ENCODE results near the gene FZR1. TPM values are rescaled to one million over a fixed set of nuclear protein-coding genes. Genes with fewer than 3 reads are reported as not detected.
"Not testable (repeated sequence)": the region's sequence is repeated elsewhere in the genome, so short reads cannot be mapped to it uniquely, and the experiment has no call there.

Gene FZR1
- total RNA-seq, 1 donor from 2014 or later: 45.3 TPM

- no peaks in the 10 kb centered on the region for H3K9me3 Mint-ChIP-seq
- H3K27ac Mint-ChIP-seq: no peak overlapping the region
- no peaks in the 10 kb centered on the region for H3K27me3 Mint-ChIP-seq (ENCODE audit: insufficient read depth)
- no peak overlapping the region for H3K4me3 Mint-ChIP-seq
- no peak for DNase-seq (ENCODE audit: low spot score)
- intact Hi-C loops (cut with micrococcal nuclease): no loop called here
- peaks cover 14% of the 10 kb centered on the region for H3K36me3 Mint-ChIP-seq (ENCODE audit: low read depth)
- H3K4me1 Mint-ChIP-seq (ENCODE audit: low read depth): no peaks in the 10 kb centered on the region
Measured at GRCh38 chr19:3527238-3527910, 21.3 kb downstream of the FZR1 start.

GRCh38 chr19:3528080-3528479, 22.0 kb downstream of the FZR1 start:
- H3K4me1 Mint-ChIP-seq (ENCODE audit: low read depth): no peaks in the 10 kb centered on the region
- H3K27ac Mint-ChIP-seq: no peak overlapping the region
- peaks cover 14% of the 10 kb centered on the region for H3K36me3 Mint-ChIP-seq (ENCODE audit: low read depth)
- DNase-seq (ENCODE audit: low spot score): no peak
- H3K9me3 Mint-ChIP-seq: no peaks in the 10 kb centered on the region
- no peaks in the 10 kb centered on the region for H3K27me3 Mint-ChIP-seq (ENCODE audit: insufficient read depth)
- intact Hi-C loops (cut with micrococcal nuclease): no loop called here
- H3K4me3 Mint-ChIP-seq: no peak overlapping the region

- Mint-ChIP-seq H3K4me3 (no peak overlapping the region), H3K4me1 (ENCODE audit: low read depth) (no peaks in the 10 kb centered on the region), H3K9me3 (no peaks in the 10 kb centered on the region), H3K27me3 (ENCODE audit: insufficient read depth) (no peaks in the 10 kb centered on the region), H3K27ac (no peak overlapping the region), H3K36me3 (ENCODE audit: low read depth) (peaks cover 14% of the 10 kb centered on the region)
- intact Hi-C loops (cut with micrococcal nuclease): no loop called here
- DNase-seq (ENCODE audit: low spot score): no peak
Measured at GRCh38 chr19:3528539-3529211, 22.6 kb downstream of the FZR1 start.

- H3K4me3 Mint-ChIP-seq; H3K4me1 Mint-ChIP-seq (ENCODE audit: low read depth); intact Hi-C loops (cut with micrococcal nuclease); H3K27me3 Mint-ChIP-seq (ENCODE audit: insufficient read depth); H3K27ac Mint-ChIP-seq; DNase-seq (ENCODE audit: low spot score); H3K9me3 Mint-ChIP-seq: not testable (repeated sequence)
- H3K36me3 Mint-ChIP-seq (ENCODE audit: low read depth): peaks cover 11% of the 10 kb centered on the region
Measured at GRCh38 chr19:3529299-3529698, 23.2 kb downstream of the FZR1 start.

- Mint-ChIP-seq H3K36me3 (ENCODE audit: low read depth) (peaks cover 12% of the 10 kb centered on the region), H3K27me3 (ENCODE audit: insufficient read depth) (no peaks in the 10 kb centered on the region), H3K27ac (no peak overlapping the region), H3K4me1 (ENCODE audit: low read depth) (no peaks in the 10 kb centered on the region), H3K9me3 (no peaks in the 10 kb centered on the region), H3K4me3 (no peak overlapping the region)
- intact Hi-C loops (cut with micrococcal nuclease): no loop called here
- no peak for DNase-seq (ENCODE audit: low spot score)
Measured at GRCh38 chr19:3530389-3530788, 24.3 kb downstream of the FZR1 start.

- DNase-seq (ENCODE audit: low spot score): no peak
- intact Hi-C loops (cut with micrococcal nuclease): no loop called here
- Mint-ChIP-seq H3K36me3 (ENCODE audit: low read depth) (peaks cover 15% of the 10 kb centered on the region), H3K27me3 (ENCODE audit: insufficient read depth) (no peaks in the 10 kb centered on the region), H3K9me3 (no peaks in the 10 kb centered on the region), H3K4me3 (no peak overlapping the region), H3K27ac (no peak overlapping the region), H3K4me1 (ENCODE audit: low read depth) (no peaks in the 10 kb centered on the region)
Measured at GRCh38 chr19:3531716-3532115, 25.6 kb downstream of the FZR1 start.

- Mint-ChIP-seq H3K4me1 (ENCODE audit: low read depth) (no peaks in the 10 kb centered on the region), H3K27me3 (ENCODE audit: insufficient read depth) (no peaks in the 10 kb centered on the region), H3K9me3 (no peaks in the 10 kb centered on the region), H3K4me3 (no peak overlapping the region), H3K36me3 (ENCODE audit: low read depth) (peaks cover 11% of the 10 kb centered on the region), H3K27ac (no peak overlapping the region)
- DNase-seq (ENCODE audit: low spot score): no peak
- intact Hi-C loops (cut with micrococcal nuclease): no loop called here
Measured at GRCh38 chr19:3532154-3532786, 26.2 kb downstream of the FZR1 start.

- no peaks in the 10 kb centered on the region for H3K4me1 Mint-ChIP-seq (ENCODE audit: low read depth)
- no peaks in the 10 kb centered on the region for H3K27me3 Mint-ChIP-seq (ENCODE audit: insufficient read depth)
- H3K9me3 Mint-ChIP-seq: no peaks in the 10 kb centered on the region
- no peak overlapping the region for H3K4me3 Mint-ChIP-seq
- no peak for DNase-seq (ENCODE audit: low spot score)
- no peak overlapping the region for H3K27ac Mint-ChIP-seq
- intact Hi-C loops (cut with micrococcal nuclease): no loop called here
- H3K36me3 Mint-ChIP-seq (ENCODE audit: low read depth): peaks cover 15% of the 10 kb centered on the region
Measured at GRCh38 chr19:3533033-3533432, 26.9 kb downstream of the FZR1 start.

- Mint-ChIP-seq H3K4me1 (ENCODE audit: low read depth) (no peaks in the 10 kb centered on the region), H3K36me3 (ENCODE audit: low read depth) (peaks cover 15% of the 10 kb centered on the region), H3K27me3 (ENCODE audit: insufficient read depth) (no peaks in the 10 kb centered on the region), H3K4me3 (no peak overlapping the region), H3K27ac (no peak overlapping the region), H3K9me3 (no peaks in the 10 kb centered on the region)
- intact Hi-C loops (cut with micrococcal nuclease): no loop called here
- DNase-seq (ENCODE audit: low spot score): no peak
Measured at GRCh38 chr19:3533563-3534216, 27.6 kb downstream of the FZR1 start.

GRCh38 chr19:3534375-3535234, 28.5 kb downstream of the FZR1 start:
- H3K4me1 Mint-ChIP-seq (ENCODE audit: low read depth): no peaks in the 10 kb centered on the region
- peaks cover 19% of the 10 kb centered on the region for H3K36me3 Mint-ChIP-seq (ENCODE audit: low read depth)
- H3K27me3 Mint-ChIP-seq (ENCODE audit: insufficient read depth): no peaks in the 10 kb centered on the region
- H3K9me3 Mint-ChIP-seq: no peaks in the 10 kb centered on the region
- H3K4me3 Mint-ChIP-seq: no peak overlapping the region
- intact Hi-C loops (cut with micrococcal nuclease): no loop called here
- DNase-seq (ENCODE audit: low spot score): no peak
- no peak overlapping the region for H3K27ac Mint-ChIP-seq

- no peak for DNase-seq (ENCODE audit: low spot score)
- H3K36me3 Mint-ChIP-seq (ENCODE audit: low read depth): peaks cover 21% of the 10 kb centered on the region
- no peaks in the 10 kb centered on the region for H3K9me3 Mint-ChIP-seq
- intact Hi-C loops (cut with micrococcal nuclease): no loop called here
- no peaks in the 10 kb centered on the region for H3K4me1 Mint-ChIP-seq (ENCODE audit: low read depth)
- H3K4me3 Mint-ChIP-seq: no peak overlapping the region
- no peak overlapping the region for H3K27ac Mint-ChIP-seq
- no peaks in the 10 kb centered on the region for H3K27me3 Mint-ChIP-seq (ENCODE audit: insufficient read depth)
Measured at GRCh38 chr19:3535235-3535535, 29.1 kb downstream of the FZR1 start.

GRCh38 chr19:3535563-3535965, 29.5 kb downstream of the FZR1 start:
- Mint-ChIP-seq H3K27me3 (ENCODE audit: insufficient read depth) (no peaks in the 10 kb centered on the region), H3K9me3 (no peaks in the 10 kb centered on the region), H3K36me3 (ENCODE audit: low read depth) (peaks cover 21% of the 10 kb centered on the region), H3K27ac (no peak overlapping the region), H3K4me1 (ENCODE audit: low read depth) (no peaks in the 10 kb centered on the region), H3K4me3 (no peak overlapping the region)
- DNase-seq (ENCODE audit: low spot score): no peak
- intact Hi-C loops (cut with micrococcal nuclease): no loop called here

Measured in activated T-helper 1 cell treated with anti-CD3 and anti-CD28 coated beads, Interleukin-12 subunit alpha, Interleukin-12 subunit beta, Interleukin-2, Interleukin-4 antibody, amounts not matched to agents 30 ng/mL and 10 ng/mL and 1 ng/mL, durations not matched to agents 14 hours and 24 hours and 36 hours (primary cell).